ENCODE data around the gene FAM241A.

- no peak for TF ChIP-seq CTCF (IDR thresholded peaks at IDR 0.05)
- no peak for TF ChIP-seq POLR2A (IDR thresholded peaks at IDR 0.05)
Observed at GRCh38 chr4:112128452-112128851, 16.8 kb upstream of the FAM241A start.
